Gastrocnemius medialis (tissue), 4 donors: ENCODE results near the gene SPN.

ENCODE experiments used
- CTCF ChIP-seq, 5 experiments: fragments of 450-650 bp in 3 of 5; fragments of 200-600 bp in 2 of 5; sonication (generic) in 2 of 5; IDR thresholded peaks in 4 of 5; conservative IDR thresholded peaks in 1 of 5; 1 replicate in 4 of 5; 2 replicates in 1 of 5; pipeline ENCODE4 v1.5.1; 2016 to 2019; ENCODE audit warnings: antibody characterized with exemption in 5 of 5, mild to moderate bottlenecking in 3 of 5, moderate library complexity in 3 of 5
- POLR2A ChIP-seq, 2 donors: fragments of 450-650 bp; IDR thresholded peaks; one replicate each; pipeline ENCODE4 v1.6.1; 2017; ENCODE audit warnings: antibody characterized with exemption in 2 of 2, mild to moderate bottlenecking in 2 of 2, moderate library complexity in 2 of 2

- TF ChIP-seq POLR2A (IDR thresholded peaks at IDR 0.05) (no peak), CTCF (IDR thresholded peaks at IDR 0.05 in 4 of 5, conservative IDR thresholded peaks at IDR 0.05 in 1 of 5) (no peak)
Observed at GRCh38 chr16:29662000-29662728, 883 bp upstream of the SPN start.
